ENCODE results near the gene GP1BB.

DNA sequence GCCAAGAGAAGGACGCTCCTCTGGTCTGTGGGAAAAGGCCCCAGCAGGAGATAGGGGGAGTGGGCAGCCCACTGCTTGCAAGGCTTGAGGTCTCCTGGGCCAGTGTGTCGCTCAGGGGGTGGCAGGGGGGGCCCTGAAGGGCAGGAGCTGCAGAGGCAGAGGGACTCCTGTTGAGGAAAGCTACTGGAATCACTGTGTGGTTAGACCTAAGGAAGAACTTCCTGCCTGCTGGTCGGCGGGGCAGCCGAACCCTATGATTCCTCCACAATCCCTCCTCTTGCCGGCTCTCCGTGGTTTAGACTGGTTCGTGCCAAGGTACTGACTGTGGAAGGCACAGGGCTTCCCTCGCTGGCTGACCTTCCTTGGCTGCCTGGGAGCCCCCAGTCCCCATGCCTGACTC is 6.2 kb downstream of the GP1BB start:
- no peak for TF ChIP-seq MAX (IDR thresholded peaks at IDR 0.05; ENCODE audit: low read depth, low read length)
- no peak for TF ChIP-seq SIX5 (IDR thresholded peaks at IDR 0.05; ENCODE audit: low read depth, low read length, severe bottlenecking)
- TF ChIP-seq ATF2 (IDR thresholded peaks at IDR 0.05; ENCODE audit: low read length) = no peak
- TF ChIP-seq CHD2 (IDR thresholded peaks at IDR 0.05; ENCODE audit: borderline replicate concordance, low read depth, low read length) = no peak
- TF ChIP-seq, protein P1, sequence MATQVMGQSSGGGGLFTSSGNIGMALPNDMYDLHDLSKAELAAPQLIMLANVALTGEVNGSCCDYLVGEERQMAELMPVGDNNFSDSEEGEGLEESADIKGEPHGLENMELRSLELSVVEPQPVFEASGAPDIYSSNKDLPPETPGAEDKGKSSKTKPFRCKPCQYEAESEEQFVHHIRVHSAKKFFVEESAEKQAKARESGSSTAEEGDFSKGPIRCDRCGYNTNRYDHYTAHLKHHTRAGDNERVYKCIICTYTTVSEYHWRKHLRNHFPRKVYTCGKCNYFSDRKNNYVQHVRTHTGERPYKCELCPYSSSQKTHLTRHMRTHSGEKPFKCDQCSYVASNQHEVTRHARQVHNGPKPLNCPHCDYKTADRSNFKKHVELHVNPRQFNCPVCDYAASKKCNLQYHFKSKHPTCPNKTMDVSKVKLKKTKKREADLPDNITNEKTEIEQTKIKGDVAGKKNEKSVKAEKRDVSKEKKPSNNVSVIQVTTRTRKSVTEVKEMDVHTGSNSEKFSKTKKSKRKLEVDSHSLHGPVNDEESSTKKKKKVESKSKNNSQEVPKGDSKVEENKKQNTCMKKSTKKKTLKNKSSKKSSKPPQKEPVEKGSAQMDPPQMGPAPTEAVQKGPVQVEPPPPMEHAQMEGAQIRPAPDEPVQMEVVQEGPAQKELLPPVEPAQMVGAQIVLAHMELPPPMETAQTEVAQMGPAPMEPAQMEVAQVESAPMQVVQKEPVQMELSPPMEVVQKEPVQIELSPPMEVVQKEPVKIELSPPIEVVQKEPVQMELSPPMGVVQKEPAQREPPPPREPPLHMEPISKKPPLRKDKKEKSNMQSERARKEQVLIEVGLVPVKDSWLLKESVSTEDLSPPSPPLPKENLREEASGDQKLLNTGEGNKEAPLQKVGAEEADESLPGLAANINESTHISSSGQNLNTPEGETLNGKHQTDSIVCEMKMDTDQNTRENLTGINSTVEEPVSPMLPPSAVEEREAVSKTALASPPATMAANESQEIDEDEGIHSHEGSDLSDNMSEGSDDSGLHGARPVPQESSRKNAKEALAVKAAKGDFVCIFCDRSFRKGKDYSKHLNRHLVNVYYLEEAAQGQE (IDR thresholded peaks at IDR 0.05; ENCODE audit: low read depth, low read length) = no peak
- no peak for TF ChIP-seq EZH2 (IDR thresholded peaks at IDR 0.05; ENCODE audit: borderline replicate concordance, control insufficient read depth, low read depth, low read length)
- no peak for TF ChIP-seq BRCA1 (IDR thresholded peaks at IDR 0.05; ENCODE audit: low read depth, low read length)
- TF ChIP-seq ZNF274 (IDR thresholded peaks at IDR 0.05; ENCODE audit: insufficient read depth, insufficient read length) = no peak
- TF ChIP-seq, protein P2, sequence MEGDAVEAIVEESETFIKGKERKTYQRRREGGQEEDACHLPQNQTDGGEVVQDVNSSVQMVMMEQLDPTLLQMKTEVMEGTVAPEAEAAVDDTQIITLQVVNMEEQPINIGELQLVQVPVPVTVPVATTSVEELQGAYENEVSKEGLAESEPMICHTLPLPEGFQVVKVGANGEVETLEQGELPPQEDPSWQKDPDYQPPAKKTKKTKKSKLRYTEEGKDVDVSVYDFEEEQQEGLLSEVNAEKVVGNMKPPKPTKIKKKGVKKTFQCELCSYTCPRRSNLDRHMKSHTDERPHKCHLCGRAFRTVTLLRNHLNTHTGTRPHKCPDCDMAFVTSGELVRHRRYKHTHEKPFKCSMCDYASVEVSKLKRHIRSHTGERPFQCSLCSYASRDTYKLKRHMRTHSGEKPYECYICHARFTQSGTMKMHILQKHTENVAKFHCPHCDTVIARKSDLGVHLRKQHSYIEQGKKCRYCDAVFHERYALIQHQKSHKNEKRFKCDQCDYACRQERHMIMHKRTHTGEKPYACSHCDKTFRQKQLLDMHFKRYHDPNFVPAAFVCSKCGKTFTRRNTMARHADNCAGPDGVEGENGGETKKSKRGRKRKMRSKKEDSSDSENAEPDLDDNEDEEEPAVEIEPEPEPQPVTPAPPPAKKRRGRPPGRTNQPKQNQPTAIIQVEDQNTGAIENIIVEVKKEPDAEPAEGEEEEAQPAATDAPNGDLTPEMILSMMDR (IDR thresholded peaks at IDR 0.05 in 2 of 3, conservative IDR thresholded peaks at IDR 0.05 in 1 of 3; ENCODE audit: control insufficient read depth in 2 of 3, extremely low read depth in 1 of 3, insufficient read depth in 1 of 3, low read depth in 3 of 3, low read length in 3 of 3) = no peak
- no peak for TF ChIP-seq ATF7 (IDR thresholded peaks at IDR 0.05; ENCODE audit: low read depth)
- no peak for TF ChIP-seq CBX3 (IDR thresholded peaks at IDR 0.05; ENCODE audit: borderline replicate concordance, low read depth)
